ENCODE measurements around the gene CTPS1.

DNA sequence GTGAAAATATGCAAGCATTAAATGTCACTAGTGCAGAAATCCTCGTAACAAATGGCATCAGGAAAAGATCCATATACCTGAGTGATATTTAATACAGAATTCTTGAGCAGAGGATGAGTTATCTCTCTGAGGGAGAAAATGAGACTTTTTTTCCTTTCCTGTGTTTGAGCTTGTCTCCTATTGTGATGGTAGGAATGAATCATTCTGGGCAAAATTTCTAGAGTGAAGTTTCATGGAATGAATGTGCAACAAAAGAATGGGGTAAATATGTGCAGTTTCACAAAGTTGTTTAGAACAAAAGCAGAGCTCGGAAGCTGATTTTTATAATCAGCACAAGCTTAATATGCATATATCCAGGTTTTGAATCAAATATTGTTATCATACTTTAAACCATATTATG, 4.6 kb downstream of the CTPS1 start:
- TF ChIP-seq NFIB (CRISPR knock-in tag; IDR thresholded peaks at IDR 0.05; ENCODE audit: borderline replicate concordance) (no peak), EP300 (IDR thresholded peaks at IDR 0.05; ENCODE audit: low read depth in 2 of 2, low read length in 2 of 2) (no peak), EP300 (CRISPR knock-in tag; IDR thresholded peaks at IDR 0.05; ENCODE audit: borderline replicate concordance) (no peak), POLR2A (IDR thresholded peaks at IDR 0.05; ENCODE audit: insufficient read depth in 1 of 2, low read depth in 2 of 2, low read length in 2 of 2) (no peak), ZC3H4 (CRISPR knock-in tag; IDR thresholded peaks at IDR 0.05; ENCODE audit: borderline replicate concordance) (no peak), ATF1 (CRISPR knock-in tag; IDR thresholded peaks at IDR 0.05) (no peak), RFX5 (IDR thresholded peaks at IDR 0.05; ENCODE audit: low read depth, low read length) (no peak), KDM4B (CRISPR knock-in tag; IDR thresholded peaks at IDR 0.05) (no peak), ZBTB1 (CRISPR knock-in tag; IDR thresholded peaks at IDR 0.05; ENCODE audit: borderline replicate concordance) (no peak), PTBP1 (IDR thresholded peaks at IDR 0.05; ENCODE audit: low read depth, low read length, poor library complexity, severe bottlenecking) (no peak), KLF9 (CRISPR knock-in tag; IDR thresholded peaks at IDR 0.05; ENCODE audit: low read depth) (no peak)
- TF ChIP-seq, protein P1, sequence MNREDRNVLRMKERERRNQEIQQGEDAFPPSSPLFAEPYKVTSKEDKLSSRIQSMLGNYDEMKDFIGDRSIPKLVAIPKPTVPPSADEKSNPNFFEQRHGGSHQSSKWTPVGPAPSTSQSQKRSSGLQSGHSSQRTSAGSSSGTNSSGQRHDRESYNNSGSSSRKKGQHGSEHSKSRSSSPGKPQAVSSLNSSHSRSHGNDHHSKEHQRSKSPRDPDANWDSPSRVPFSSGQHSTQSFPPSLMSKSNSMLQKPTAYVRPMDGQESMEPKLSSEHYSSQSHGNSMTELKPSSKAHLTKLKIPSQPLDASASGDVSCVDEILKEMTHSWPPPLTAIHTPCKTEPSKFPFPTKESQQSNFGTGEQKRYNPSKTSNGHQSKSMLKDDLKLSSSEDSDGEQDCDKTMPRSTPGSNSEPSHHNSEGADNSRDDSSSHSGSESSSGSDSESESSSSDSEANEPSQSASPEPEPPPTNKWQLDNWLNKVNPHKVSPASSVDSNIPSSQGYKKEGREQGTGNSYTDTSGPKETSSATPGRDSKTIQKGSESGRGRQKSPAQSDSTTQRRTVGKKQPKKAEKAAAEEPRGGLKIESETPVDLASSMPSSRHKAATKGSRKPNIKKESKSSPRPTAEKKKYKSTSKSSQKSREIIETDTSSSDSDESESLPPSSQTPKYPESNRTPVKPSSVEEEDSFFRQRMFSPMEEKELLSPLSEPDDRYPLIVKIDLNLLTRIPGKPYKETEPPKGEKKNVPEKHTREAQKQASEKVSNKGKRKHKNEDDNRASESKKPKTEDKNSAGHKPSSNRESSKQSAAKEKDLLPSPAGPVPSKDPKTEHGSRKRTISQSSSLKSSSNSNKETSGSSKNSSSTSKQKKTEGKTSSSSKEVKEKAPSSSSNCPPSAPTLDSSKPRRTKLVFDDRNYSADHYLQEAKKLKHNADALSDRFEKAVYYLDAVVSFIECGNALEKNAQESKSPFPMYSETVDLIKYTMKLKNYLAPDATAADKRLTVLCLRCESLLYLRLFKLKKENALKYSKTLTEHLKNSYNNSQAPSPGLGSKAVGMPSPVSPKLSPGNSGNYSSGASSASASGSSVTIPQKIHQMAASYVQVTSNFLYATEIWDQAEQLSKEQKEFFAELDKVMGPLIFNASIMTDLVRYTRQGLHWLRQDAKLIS (CRISPR knock-in tag; IDR thresholded peaks at IDR 0.05): no peak
- TF ChIP-seq, protein P2, sequence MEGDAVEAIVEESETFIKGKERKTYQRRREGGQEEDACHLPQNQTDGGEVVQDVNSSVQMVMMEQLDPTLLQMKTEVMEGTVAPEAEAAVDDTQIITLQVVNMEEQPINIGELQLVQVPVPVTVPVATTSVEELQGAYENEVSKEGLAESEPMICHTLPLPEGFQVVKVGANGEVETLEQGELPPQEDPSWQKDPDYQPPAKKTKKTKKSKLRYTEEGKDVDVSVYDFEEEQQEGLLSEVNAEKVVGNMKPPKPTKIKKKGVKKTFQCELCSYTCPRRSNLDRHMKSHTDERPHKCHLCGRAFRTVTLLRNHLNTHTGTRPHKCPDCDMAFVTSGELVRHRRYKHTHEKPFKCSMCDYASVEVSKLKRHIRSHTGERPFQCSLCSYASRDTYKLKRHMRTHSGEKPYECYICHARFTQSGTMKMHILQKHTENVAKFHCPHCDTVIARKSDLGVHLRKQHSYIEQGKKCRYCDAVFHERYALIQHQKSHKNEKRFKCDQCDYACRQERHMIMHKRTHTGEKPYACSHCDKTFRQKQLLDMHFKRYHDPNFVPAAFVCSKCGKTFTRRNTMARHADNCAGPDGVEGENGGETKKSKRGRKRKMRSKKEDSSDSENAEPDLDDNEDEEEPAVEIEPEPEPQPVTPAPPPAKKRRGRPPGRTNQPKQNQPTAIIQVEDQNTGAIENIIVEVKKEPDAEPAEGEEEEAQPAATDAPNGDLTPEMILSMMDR (CRISPR knock-in tag; IDR thresholded peaks at IDR 0.05): no peak
- TF ChIP-seq, protein P3, sequence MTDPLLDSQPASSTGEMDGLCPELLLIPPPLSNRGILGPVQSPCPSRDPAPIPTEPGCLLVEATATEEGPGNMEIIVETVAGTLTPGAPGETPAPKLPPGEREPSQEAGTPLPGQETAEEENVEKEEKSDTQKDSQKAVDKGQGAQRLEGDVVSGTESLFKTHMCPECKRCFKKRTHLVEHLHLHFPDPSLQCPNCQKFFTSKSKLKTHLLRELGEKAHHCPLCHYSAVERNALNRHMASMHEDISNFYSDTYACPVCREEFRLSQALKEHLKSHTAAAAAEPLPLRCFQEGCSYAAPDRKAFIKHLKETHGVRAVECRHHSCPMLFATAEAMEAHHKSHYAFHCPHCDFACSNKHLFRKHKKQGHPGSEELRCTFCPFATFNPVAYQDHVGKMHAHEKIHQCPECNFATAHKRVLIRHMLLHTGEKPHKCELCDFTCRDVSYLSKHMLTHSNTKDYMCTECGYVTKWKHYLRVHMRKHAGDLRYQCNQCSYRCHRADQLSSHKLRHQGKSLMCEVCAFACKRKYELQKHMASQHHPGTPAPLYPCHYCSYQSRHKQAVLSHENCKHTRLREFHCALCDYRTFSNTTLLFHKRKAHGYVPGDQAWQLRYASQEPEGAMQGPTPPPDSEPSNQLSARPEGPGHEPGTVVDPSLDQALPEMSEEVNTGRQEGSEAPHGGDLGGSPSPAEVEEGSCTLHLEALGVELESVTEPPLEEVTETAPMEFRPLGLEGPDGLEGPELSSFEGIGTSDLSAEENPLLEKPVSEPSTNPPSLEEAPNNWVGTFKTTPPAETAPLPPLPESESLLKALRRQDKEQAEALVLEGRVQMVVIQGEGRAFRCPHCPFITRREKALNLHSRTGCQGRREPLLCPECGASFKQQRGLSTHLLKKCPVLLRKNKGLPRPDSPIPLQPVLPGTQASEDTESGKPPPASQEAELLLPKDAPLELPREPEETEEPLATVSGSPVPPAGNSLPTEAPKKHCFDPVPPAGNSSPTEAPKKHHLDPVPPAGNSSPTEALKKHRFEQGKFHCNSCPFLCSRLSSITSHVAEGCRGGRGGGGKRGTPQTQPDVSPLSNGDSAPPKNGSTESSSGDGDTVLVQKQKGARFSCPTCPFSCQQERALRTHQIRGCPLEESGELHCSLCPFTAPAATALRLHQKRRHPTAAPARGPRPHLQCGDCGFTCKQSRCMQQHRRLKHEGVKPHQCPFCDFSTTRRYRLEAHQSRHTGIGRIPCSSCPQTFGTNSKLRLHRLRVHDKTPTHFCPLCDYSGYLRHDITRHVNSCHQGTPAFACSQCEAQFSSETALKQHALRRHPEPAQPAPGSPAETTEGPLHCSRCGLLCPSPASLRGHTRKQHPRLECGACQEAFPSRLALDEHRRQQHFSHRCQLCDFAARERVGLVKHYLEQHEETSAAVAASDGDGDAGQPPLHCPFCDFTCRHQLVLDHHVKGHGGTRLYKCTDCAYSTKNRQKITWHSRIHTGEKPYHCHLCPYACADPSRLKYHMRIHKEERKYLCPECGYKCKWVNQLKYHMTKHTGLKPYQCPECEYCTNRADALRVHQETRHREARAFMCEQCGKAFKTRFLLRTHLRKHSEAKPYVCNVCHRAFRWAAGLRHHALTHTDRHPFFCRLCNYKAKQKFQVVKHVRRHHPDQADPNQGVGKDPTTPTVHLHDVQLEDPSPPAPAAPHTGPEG (CRISPR knock-in tag; IDR thresholded peaks at IDR 0.05): no peak
- TF ChIP-seq, protein P4, sequence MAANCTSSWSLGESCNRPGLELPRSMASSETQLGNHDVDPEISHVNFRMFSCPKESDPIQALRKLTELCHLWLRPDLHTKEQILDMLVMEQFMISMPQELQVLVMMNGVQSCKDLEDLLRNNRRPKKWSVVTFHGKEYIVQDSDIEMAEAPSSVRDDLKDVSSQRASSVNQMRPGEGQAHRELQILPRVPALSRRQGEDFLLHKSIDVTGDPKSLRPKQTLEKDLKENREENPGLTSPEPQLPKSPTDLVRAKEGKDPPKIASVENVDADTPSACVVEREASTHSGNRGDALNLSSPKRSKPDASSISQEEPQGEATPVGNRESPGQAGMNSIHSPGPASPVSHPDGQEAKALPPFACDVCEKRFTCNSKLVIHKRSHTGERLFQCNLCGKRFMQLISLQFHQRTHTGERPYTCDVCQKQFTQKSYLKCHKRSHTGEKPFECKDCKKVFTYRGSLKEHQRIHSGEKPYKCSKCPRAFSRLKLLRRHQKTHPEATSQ (CRISPR knock-in tag; IDR thresholded peaks at IDR 0.05; ENCODE audit: borderline replicate concordance): no peak
